ENCODE measurements around the gene TBC1D23. TPM values are rescaled to one million over a fixed set of nuclear protein-coding genes. Genes with fewer than 3 reads are reported as not detected.
A peak's percentile ranks its signal among the peaks of the same experiment; 100 is the strongest.
"Not testable (repeated sequence)": the region's sequence is repeated elsewhere in the genome, so short reads cannot be mapped to it uniquely, and the experiment has no call there.

Gene TBC1D23
- total and polyA plus RNA-seq, 8 donors = 7.0 to 79.5 (median 17.3) TPM

DNA sequence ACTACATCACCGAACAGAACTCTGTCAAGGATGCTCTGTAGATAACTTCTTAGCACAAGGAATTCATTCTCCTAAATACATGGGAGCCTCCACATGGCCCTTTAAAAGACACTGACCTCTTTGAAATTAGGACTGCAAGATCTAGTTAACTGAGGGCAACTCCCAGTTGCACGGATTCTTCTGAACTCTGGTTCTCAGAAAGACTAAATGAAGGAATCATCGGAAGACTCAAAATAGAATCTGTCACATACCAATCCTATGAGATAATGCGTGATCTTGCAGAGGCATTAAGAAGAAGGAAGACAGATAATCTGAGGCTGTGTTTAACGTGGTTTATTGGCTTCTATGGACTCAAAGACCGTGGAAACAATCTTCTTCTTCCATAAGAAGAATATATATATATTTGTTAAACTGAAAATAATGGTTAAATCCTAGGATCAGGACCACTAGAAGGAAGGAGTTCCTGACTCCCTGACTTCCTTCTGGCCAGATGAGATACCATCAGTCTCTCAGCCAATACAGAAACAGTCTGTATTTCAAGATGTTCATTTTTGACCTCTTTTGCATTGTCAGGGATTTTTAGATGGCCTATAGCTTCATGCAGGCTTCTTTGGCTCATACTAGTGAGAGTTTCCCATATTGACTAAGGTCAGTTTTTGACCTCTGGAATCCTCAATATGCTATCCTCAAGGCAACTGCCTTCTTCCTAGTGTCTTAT, 33.9 kb upstream of the TBC1D23 start:
- 63 to 73% (median 67%) methylated on average over 6 of the region's 6 CpGs for WGBS, 5 donors
- no peaks in the 10 kb centered on the region for H3K9me3 ChIP-seq
- H3K4me3 ChIP-seq = no peak overlapping the region
- H3K36me3 ChIP-seq = no peaks in the 10 kb centered on the region
- DNase-seq = peak in 1 of 2 donors; percentile 41
- no peaks in the 10 kb centered on the region for H3K4me1 ChIP-seq
- peak overlapping the region in 1 of 5 donors; percentile 18 for H3K27ac ChIP-seq
- no peak for TF ChIP-seq EP300 (IDR thresholded peaks at IDR 0.05)
- TF ChIP-seq POLR2AphosphoS5 (IDR thresholded peaks at IDR 0.05) = no peak
- TF ChIP-seq, protein P1, sequence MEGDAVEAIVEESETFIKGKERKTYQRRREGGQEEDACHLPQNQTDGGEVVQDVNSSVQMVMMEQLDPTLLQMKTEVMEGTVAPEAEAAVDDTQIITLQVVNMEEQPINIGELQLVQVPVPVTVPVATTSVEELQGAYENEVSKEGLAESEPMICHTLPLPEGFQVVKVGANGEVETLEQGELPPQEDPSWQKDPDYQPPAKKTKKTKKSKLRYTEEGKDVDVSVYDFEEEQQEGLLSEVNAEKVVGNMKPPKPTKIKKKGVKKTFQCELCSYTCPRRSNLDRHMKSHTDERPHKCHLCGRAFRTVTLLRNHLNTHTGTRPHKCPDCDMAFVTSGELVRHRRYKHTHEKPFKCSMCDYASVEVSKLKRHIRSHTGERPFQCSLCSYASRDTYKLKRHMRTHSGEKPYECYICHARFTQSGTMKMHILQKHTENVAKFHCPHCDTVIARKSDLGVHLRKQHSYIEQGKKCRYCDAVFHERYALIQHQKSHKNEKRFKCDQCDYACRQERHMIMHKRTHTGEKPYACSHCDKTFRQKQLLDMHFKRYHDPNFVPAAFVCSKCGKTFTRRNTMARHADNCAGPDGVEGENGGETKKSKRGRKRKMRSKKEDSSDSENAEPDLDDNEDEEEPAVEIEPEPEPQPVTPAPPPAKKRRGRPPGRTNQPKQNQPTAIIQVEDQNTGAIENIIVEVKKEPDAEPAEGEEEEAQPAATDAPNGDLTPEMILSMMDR (IDR thresholded peaks at IDR 0.05) = no peak
- no peak for TF ChIP-seq POLR2A (IDR thresholded peaks at IDR 0.05)
- no peaks in the 10 kb centered on the region for H3K27me3 ChIP-seq
- intact Hi-C loops (cut with DNase I; ENCODE audit: low total_unique reads) = no loop called here

DNA sequence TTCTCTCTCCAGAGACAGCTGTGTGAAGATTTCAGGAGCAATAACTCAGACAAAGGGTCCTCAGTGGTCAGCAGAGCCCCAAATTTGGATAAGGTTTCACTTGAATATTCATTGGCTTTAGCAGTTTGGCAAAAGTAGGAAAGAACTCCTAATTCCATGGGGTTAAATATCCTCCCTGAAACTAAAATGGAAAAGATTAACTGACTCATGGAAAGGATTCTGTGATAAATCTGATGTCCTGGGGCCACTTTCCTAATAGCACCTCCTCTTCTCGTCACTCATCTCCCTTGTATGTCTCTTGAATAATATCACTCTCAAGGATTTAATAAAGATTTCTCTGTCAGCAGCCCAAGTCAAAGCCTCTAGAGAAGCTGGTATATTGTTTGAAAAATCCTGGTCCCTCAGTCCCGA, 33.3 kb upstream of the TBC1D23 start:
- Histone ChIP-seq H3K27me3 (no peaks in the 10 kb centered on the region), H3K36me3 (no peaks in the 10 kb centered on the region), H3K9me3 (no peaks in the 10 kb centered on the region), H3K4me3 (no peak overlapping the region), H3K27ac (peak overlapping the region in 1 of 5 donors; percentile 18), H3K4me1 (no peaks in the 10 kb centered on the region)
- no peak for TF ChIP-seq POLR2AphosphoS5 (IDR thresholded peaks at IDR 0.05)
- no peak for TF ChIP-seq EP300 (IDR thresholded peaks at IDR 0.05)
- TF ChIP-seq, protein P1 (IDR thresholded peaks at IDR 0.05) = no peak
- no peak for TF ChIP-seq POLR2A (IDR thresholded peaks at IDR 0.05)
- intact Hi-C loops (cut with DNase I; ENCODE audit: low total_unique reads) = no loop called here
- WGBS, 5 donors = 82 to 90% (median 88%) methylated on average over 2 of the region's 2 CpGs
- no peak for DNase-seq

DNA sequence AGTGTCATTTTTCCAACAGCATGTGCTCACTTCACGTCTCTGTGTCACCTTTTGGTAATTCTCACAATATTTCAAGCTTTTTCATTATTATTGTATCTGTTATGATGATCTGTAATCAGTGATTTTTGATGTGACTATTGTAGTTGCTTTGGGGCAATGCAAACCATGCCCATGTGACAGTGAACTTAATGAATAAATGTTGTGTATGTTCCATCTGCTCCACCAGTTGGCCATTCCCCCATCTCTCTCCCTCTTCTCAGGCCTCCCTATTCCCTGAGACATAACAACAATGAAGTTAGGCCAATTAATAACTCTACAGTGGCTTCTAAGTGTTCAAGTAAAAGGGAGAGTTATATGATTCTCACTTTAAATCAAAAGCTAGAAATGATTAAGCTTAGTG, 32.5 kb upstream of the TBC1D23 start:
- TF ChIP-seq POLR2A (IDR thresholded peaks at IDR 0.05) (no peak), POLR2AphosphoS5 (IDR thresholded peaks at IDR 0.05) (no peak), EP300 (IDR thresholded peaks at IDR 0.05) (no peak)
- TF ChIP-seq, protein P1 (IDR thresholded peaks at IDR 0.05) = no peak
- H3K9me3 ChIP-seq = no peaks in the 10 kb centered on the region
- no peaks in the 10 kb centered on the region for H3K27me3 ChIP-seq
- WGBS, 5 donors = 60 to 79% (median 70%) methylated on average over 1 of the region's 1 CpG
- DNase-seq = no peak
- H3K4me3 ChIP-seq = no peak overlapping the region
- intact Hi-C loops (cut with DNase I; ENCODE audit: low total_unique reads) = no loop called here
- H3K36me3 ChIP-seq = no peaks in the 10 kb centered on the region
- no peak overlapping the region for H3K27ac ChIP-seq
- H3K4me1 ChIP-seq = no peaks in the 10 kb centered on the region

DNA sequence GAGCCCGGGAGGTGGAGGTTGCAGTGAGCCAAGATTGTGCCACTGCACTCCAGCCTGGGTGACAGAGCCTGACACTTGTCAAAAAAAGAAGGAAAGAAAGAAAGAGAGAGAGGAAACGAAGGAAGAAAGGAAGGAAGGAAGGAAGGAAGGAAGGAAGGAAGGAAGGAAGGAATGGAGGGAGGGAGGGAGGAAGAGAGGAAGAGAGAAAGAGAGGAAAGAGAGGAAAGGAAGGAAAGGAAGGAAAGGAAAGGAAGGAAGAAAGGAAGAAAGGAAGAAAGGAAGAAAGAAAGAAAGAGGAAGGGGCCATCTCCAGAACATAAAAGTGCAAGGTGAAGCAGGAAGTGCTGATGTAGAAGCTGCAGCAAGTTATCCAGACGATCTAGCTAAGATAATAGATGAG, 31.6 kb upstream of the TBC1D23 start:
- 78 to 89% (median 87%) methylated on average over 3 of the region's 3 CpGs for WGBS, 5 donors
- H3K36me3 ChIP-seq; H3K4me1 ChIP-seq; H3K4me3 ChIP-seq; H3K27me3 ChIP-seq; DNase-seq; H3K27ac ChIP-seq; intact Hi-C loops (cut with DNase I; ENCODE audit: low total_unique reads); H3K9me3 ChIP-seq: not testable (repeated sequence)

DNA sequence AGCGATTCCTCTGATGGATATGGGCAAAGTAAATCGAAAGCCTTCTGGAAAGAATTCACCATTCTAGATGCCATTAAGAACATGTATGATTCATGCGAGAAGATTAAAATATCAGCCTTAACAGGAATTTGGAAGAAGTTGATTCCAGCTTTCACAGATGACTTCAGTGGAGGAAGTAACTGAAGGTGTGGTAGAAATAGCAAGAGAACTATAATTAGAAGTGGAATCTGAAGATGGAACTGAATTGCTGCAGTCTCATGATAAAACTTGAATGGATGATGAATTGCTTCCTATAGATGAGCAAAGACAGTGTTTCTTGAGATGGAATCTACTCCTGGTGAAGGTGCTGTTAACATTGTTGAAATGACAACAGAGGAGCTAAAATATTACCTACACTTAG, 30.1 kb upstream of the TBC1D23 start:
- no peaks in the 10 kb centered on the region for H3K4me1 ChIP-seq

More for the DNA sequence above, 30.1 kb upstream of the TBC1D23 start:
- no peak overlapping the region for H3K4me3 ChIP-seq
- H3K27ac ChIP-seq = no peak overlapping the region
- H3K27me3 ChIP-seq = no peaks in the 10 kb centered on the region
- intact Hi-C loops (cut with DNase I; ENCODE audit: low total_unique reads) = no loop called here
- no peak for TF ChIP-seq EP300 (IDR thresholded peaks at IDR 0.05)
- no peak for TF ChIP-seq POLR2A (IDR thresholded peaks at IDR 0.05)
- TF ChIP-seq, protein P1 (IDR thresholded peaks at IDR 0.05) = no peak
- no peak for TF ChIP-seq POLR2AphosphoS5 (IDR thresholded peaks at IDR 0.05)
- H3K9me3 ChIP-seq = no peaks in the 10 kb centered on the region
- DNase-seq = no peak
- WGBS, 5 donors = 93 to 98% (median 95%) methylated on average over 3 of the region's 3 CpGs
- H3K36me3 ChIP-seq = no peaks in the 10 kb centered on the region

Measured in stomach (tissue), 9 donors.